Brain pericyte (primary cell): ENCODE results near the gene OAS3.
"Not testable (repeated sequence)": the region's sequence is repeated elsewhere in the genome, so short reads cannot be mapped to it uniquely, and the experiment has no call there.

Experiments used
- DNase-seq: peaks from one replicate; pipeline ENCODE4 v3.0.0-alpha.2; 2012; ENCODE audit warnings: low read depth, low spot score

OAS3 gene

GRCh38 chr12:112926416-112927033 lies 11.7 kb upstream of the OAS3 start:
- not testable (repeated sequence) for DNase-seq

- no peak for DNase-seq
These were observed 10.8 kb upstream of the OAS3 start for GRCh38 chr12:112927475-112927874.

- no peak for DNase-seq
These were observed 10.3 kb upstream of the OAS3 start for GRCh38 chr12:112927925-112928324.

- no peak for DNase-seq
These were observed 9.3 kb upstream of the OAS3 start for GRCh38 chr12:112928978-112929377.

- no peak for DNase-seq
These were observed 8.6 kb upstream of the OAS3 start for GRCh38 chr12:112929715-112930114.

GRCh38 chr12:112930350-112930749 lies 7.9 kb upstream of the OAS3 start:
- DNase-seq, result no peak

- no peak for DNase-seq
These were observed 5.7 kb upstream of the OAS3 start for GRCh38 chr12:112932485-112933128.

GRCh38 chr12:112933129-112933505 lies 5.2 kb upstream of the OAS3 start:
- no peak for DNase-seq

- DNase-seq, result no peak
These were observed 2.0 kb upstream of the OAS3 start for GRCh38 chr12:112936264-112936663.

- no peak for DNase-seq
These were observed 1.3 kb upstream of the OAS3 start for GRCh38 chr12:112936927-112937326.

- no peak for DNase-seq
These were observed 477 bp downstream of the OAS3 start for GRCh38 chr12:112938751-112939150.

GRCh38 chr12:112939761-112940381 lies 1.6 kb downstream of the OAS3 start:
- DNase-seq, result no peak

GRCh38 chr12:112941528-112942335 lies 3.5 kb downstream of the OAS3 start:
- no peak for DNase-seq

- DNase-seq, result no peak
These were observed 4.3 kb downstream of the OAS3 start for GRCh38 chr12:112942572-112942971.

- DNase-seq, result no peak
These were observed 5.9 kb downstream of the OAS3 start for GRCh38 chr12:112944024-112944690.

GRCh38 chr12:112945515-112945914 lies 7.2 kb downstream of the OAS3 start:
- no peak for DNase-seq

GRCh38 chr12:112946236-112947000 lies 8.1 kb downstream of the OAS3 start:
- DNase-seq, result no peak

GRCh38 chr12:112947314-112947713 lies 9.0 kb downstream of the OAS3 start:
- no peak for DNase-seq

GRCh38 chr12:112947761-112948160 lies 9.5 kb downstream of the OAS3 start:
- DNase-seq, result no peak

- DNase-seq, result no peak
These were observed 10.5 kb downstream of the OAS3 start for GRCh38 chr12:112948806-112949205.

- no peak for DNase-seq
These were observed 12.4 kb downstream of the OAS3 start for GRCh38 chr12:112950701-112951100.
